ENCODE data around the gene REEP1. TPM values are rescaled to one million over a fixed set of nuclear protein-coding genes. Genes with fewer than 3 reads are reported as not detected.

REEP1 gene
- total and polyA plus RNA-seq, 10 donors, result 0.57 to 7.6 (median 3.4) TPM

DNA sequence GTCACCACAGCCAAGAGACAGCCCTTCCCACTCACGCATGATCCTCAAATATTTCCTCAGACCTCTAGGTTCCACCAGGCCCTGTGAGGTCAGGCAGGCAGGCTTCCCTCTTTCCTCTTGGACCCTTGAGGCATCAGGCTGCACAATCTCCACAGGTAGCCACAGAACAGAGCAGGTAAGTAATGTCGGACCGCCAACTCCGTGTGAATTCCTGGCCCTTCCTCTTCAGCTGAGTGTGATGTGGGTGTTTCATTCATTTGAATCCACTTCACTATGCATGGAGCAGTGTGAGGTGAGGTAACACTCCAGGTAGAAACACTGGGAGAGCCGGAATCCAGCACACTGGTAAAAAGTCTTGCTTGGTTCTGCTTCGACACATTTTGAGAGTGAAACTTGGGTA lies 94.2 kb downstream of the REEP1 start:
- H3K9me3 ChIP-seq, result no peaks in the 10 kb centered on the region
- no peak for TF ChIP-seq POLR2AphosphoS5 (IDR thresholded peaks at IDR 0.05)
- TF ChIP-seq, protein P1, sequence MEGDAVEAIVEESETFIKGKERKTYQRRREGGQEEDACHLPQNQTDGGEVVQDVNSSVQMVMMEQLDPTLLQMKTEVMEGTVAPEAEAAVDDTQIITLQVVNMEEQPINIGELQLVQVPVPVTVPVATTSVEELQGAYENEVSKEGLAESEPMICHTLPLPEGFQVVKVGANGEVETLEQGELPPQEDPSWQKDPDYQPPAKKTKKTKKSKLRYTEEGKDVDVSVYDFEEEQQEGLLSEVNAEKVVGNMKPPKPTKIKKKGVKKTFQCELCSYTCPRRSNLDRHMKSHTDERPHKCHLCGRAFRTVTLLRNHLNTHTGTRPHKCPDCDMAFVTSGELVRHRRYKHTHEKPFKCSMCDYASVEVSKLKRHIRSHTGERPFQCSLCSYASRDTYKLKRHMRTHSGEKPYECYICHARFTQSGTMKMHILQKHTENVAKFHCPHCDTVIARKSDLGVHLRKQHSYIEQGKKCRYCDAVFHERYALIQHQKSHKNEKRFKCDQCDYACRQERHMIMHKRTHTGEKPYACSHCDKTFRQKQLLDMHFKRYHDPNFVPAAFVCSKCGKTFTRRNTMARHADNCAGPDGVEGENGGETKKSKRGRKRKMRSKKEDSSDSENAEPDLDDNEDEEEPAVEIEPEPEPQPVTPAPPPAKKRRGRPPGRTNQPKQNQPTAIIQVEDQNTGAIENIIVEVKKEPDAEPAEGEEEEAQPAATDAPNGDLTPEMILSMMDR (IDR thresholded peaks at IDR 0.05 in 8 of 11, conservative IDR thresholded peaks at IDR 0.05 in 3 of 11), result no peak
- TF ChIP-seq POLR2A (IDR thresholded peaks at IDR 0.05), result no peak
- no peaks in the 10 kb centered on the region for H3K27me3 ChIP-seq (replicated peaks in 1 of 7)
- no peak overlapping the region for H3K4me3 ChIP-seq
- no peaks in the 10 kb centered on the region for H3K36me3 ChIP-seq
- 81 to 93% (median 86%) methylated on average over 6 of the region's 6 CpGs for WGBS, 5 donors
- no peak for DNase-seq
- intact Hi-C loops (cut with DNase I; ENCODE audit: low total_unique reads), result no loop called here
- H3K27ac ChIP-seq, result no peak overlapping the region
- H3K4me1 ChIP-seq, result peaks cover 0 to 51% (median 18%) of the 10 kb centered on the region in 6 donors

- H3K9me3 ChIP-seq, result no peaks in the 10 kb centered on the region
- H3K36me3 ChIP-seq, result no peaks in the 10 kb centered on the region
- 44 to 56% (median 48%) methylated on average over 6 of the region's 6 CpGs for WGBS, 5 donors
- H3K4me3 ChIP-seq, result no peak overlapping the region
- intact Hi-C loops (cut with DNase I; ENCODE audit: low total_unique reads), result no loop called here
- peaks cover 0 to 62% (median 25%) of the 10 kb centered on the region in 6 donors for H3K4me1 ChIP-seq
- no peak overlapping the region for H3K27ac ChIP-seq
- peak; percentile 73 for DNase-seq
- H3K27me3 ChIP-seq (replicated peaks in 1 of 7), result no peaks in the 10 kb centered on the region
- no peak for TF ChIP-seq POLR2A (IDR thresholded peaks at IDR 0.05)
- peak in 2 of 3 donors; percentile 31 to 65 for TF ChIP-seq POLR2AphosphoS5 (IDR thresholded peaks at IDR 0.05)
Observed at GRCh38 chr2:86241611-86242010, 95.8 kb downstream of the REEP1 start.

DNA sequence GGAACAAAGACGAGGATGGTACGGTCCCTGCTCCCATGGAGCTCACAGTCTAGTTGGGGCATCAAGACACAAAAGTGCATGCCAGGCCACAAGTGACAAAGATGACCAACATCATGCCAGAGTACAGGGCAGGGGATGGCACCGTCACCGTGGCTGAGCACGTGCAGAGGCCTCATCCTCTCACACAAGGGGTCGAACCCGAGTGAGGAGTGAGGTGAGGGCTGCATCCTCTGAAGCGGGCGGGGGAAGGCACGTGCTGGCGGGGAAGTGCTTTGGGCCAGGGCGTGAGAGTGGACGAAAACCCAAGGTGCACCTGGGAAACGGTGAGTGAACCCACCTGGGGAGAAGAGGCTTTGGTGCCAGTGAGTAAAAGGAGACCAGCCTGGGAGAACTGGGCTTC lies 97.2 kb downstream of the REEP1 start:
- Histone ChIP-seq H3K9me3 (no peaks in the 10 kb centered on the region), H3K27ac (no peak overlapping the region), H3K4me1 (peaks cover 0 to 62% (median 25%) of the 10 kb centered on the region in 6 donors), H3K4me3 (no peak overlapping the region), H3K27me3 (replicated peaks in 1 of 7) (no peaks in the 10 kb centered on the region), H3K36me3 (no peaks in the 10 kb centered on the region)
- intact Hi-C loops (cut with DNase I; ENCODE audit: low total_unique reads), result no loop called here
- TF ChIP-seq, protein P1 (IDR thresholded peaks at IDR 0.05 in 8 of 11, conservative IDR thresholded peaks at IDR 0.05 in 3 of 11), result no peak
- TF ChIP-seq POLR2AphosphoS5 (IDR thresholded peaks at IDR 0.05) (no peak), POLR2A (IDR thresholded peaks at IDR 0.05) (no peak)
- DNase-seq, result no peak
- 80 to 93% (median 89%) methylated on average over 14 of the region's 14 CpGs for WGBS, 5 donors

DNA sequence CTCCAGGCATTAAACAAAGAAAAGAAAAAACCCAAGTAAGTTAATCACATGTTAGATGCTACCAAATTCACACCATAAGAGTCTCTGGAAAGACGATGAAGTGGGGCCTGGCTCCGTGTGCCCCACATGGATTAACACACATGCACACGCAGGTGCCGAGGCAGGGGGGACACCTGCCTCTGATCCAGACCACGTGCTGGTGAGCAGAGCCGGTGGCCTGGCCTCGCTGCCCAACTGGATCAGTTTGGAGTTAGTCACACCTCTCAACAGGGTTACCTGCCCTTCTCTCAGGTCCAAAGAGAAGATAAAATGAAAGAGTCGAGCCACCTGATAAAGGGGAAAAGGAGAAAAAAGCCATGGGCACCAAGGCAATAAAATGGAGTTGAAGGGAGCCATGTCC lies 97.7 kb downstream of the REEP1 start:
- Histone ChIP-seq H3K36me3 (no peaks in the 10 kb centered on the region), H3K9me3 (no peaks in the 10 kb centered on the region), H3K27ac (no peak overlapping the region), H3K4me1 (peaks cover 0 to 62% (median 25%) of the 10 kb centered on the region in 6 donors), H3K27me3 (replicated peaks in 1 of 7) (no peaks in the 10 kb centered on the region), H3K4me3 (no peak overlapping the region)
- 88 to 92% (median 92%) methylated on average over 8 of the region's 8 CpGs for WGBS, 5 donors
- intact Hi-C loops (cut with DNase I; ENCODE audit: low total_unique reads), result no loop called here
- TF ChIP-seq POLR2A (IDR thresholded peaks at IDR 0.05) (no peak), POLR2AphosphoS5 (IDR thresholded peaks at IDR 0.05) (no peak)
- TF ChIP-seq, protein P1 (IDR thresholded peaks at IDR 0.05 in 8 of 11, conservative IDR thresholded peaks at IDR 0.05 in 3 of 11), result no peak
- DNase-seq, result no peak

GRCh38 chr2:86239326-86239725 lies 98.1 kb downstream of the REEP1 start:
- no peak overlapping the region for H3K27ac ChIP-seq
- no peak for TF ChIP-seq POLR2A (IDR thresholded peaks at IDR 0.05)
- no peak for TF ChIP-seq POLR2AphosphoS5 (IDR thresholded peaks at IDR 0.05)
- TF ChIP-seq, protein P1 (IDR thresholded peaks at IDR 0.05 in 8 of 11, conservative IDR thresholded peaks at IDR 0.05 in 3 of 11), result no peak
- no peak overlapping the region for H3K4me3 ChIP-seq
- H3K36me3 ChIP-seq, result no peaks in the 10 kb centered on the region
- intact Hi-C loops (cut with DNase I; ENCODE audit: low total_unique reads), result no loop called here
- H3K9me3 ChIP-seq, result no peaks in the 10 kb centered on the region
- 30 to 63% (median 38%) methylated on average over 4 of the region's 4 CpGs for WGBS, 5 donors
- H3K27me3 ChIP-seq (replicated peaks in 1 of 7), result no peaks in the 10 kb centered on the region
- peaks cover 0 to 59% (median 22%) of the 10 kb centered on the region in 6 donors for H3K4me1 ChIP-seq
- DNase-seq, result no peak
